NB4 (cell line): ENCODE measurements around the gene IGSF21.

Source experiments
- POLR2A ChIP-seq: IDR thresholded peaks from 2 replicates; pipeline ENCODE4 v1.6.1; 2011; ENCODE audit warnings: mild to moderate bottlenecking; ENCODE audit not compliant: insufficient read length; ENCODE audit errors: extremely low read depth
- TF ChIP-seq, protein P1 (sequence below): IDR thresholded peaks from one replicate; pipeline ENCODE4 v1.5.1; 2012; ENCODE audit warnings: low read depth, low read length

DNA sequence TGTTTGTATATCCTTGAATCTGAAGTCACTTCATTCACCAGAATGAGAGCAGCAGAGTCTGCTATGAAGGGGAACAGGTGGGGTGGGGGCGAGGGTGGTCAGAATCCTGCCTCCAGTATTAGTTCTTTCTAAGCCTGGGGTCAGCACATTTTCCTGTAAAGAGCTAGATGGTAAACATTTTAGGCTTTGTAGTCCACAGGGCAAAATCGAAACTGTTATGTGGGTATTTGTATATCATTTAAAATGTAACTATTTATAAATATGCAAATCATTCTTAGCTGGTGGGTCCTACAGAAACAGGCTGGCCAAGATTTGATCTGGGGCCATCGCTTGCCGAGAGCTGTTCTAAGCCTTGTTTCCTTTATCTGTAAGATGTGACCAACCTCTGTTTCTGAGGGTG lies 96.0 kb downstream of the IGSF21 start:
- TF ChIP-seq, protein P1, sequence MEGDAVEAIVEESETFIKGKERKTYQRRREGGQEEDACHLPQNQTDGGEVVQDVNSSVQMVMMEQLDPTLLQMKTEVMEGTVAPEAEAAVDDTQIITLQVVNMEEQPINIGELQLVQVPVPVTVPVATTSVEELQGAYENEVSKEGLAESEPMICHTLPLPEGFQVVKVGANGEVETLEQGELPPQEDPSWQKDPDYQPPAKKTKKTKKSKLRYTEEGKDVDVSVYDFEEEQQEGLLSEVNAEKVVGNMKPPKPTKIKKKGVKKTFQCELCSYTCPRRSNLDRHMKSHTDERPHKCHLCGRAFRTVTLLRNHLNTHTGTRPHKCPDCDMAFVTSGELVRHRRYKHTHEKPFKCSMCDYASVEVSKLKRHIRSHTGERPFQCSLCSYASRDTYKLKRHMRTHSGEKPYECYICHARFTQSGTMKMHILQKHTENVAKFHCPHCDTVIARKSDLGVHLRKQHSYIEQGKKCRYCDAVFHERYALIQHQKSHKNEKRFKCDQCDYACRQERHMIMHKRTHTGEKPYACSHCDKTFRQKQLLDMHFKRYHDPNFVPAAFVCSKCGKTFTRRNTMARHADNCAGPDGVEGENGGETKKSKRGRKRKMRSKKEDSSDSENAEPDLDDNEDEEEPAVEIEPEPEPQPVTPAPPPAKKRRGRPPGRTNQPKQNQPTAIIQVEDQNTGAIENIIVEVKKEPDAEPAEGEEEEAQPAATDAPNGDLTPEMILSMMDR: no peak
- TF ChIP-seq POLR2A: no peak
